ENCODE results near the gene SLC26A1.

SLC26A1 gene

DNA sequence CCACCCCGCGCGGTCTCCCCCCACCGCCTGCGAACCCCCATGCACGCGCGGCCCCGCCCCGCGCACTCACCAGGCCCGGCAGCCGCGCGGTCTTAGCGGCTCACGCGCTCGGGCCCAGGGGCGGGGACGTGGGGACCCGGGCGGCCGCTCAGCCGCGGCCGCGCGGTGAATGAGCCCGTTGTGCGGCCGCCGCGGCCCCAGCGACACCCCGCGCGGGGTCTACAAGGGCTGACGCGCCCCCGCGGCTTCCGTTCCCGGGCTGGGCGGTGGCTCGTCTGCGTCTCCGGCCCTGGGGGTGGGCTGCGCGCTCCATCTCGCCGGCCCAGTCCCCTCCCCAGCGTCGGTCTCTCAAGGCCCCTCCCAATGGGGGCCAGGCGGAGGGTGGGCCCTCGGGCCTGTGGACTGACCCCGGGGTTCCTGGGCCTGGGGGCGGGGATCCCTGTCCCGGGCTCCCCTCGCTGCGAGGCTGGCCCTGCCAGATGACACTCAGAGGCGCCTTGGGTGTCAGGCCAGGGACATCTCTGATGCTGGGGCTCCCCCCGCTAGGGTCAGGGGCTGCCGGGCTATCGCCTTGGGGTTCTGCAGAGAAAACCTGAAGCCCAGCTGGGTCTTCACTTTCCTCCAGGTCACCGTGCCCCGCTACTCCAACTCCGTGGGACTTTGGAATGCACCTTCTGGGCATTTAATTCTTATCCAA, 4.3 kb upstream of the SLC26A1 start:
- TF ChIP-seq, protein P1, sequence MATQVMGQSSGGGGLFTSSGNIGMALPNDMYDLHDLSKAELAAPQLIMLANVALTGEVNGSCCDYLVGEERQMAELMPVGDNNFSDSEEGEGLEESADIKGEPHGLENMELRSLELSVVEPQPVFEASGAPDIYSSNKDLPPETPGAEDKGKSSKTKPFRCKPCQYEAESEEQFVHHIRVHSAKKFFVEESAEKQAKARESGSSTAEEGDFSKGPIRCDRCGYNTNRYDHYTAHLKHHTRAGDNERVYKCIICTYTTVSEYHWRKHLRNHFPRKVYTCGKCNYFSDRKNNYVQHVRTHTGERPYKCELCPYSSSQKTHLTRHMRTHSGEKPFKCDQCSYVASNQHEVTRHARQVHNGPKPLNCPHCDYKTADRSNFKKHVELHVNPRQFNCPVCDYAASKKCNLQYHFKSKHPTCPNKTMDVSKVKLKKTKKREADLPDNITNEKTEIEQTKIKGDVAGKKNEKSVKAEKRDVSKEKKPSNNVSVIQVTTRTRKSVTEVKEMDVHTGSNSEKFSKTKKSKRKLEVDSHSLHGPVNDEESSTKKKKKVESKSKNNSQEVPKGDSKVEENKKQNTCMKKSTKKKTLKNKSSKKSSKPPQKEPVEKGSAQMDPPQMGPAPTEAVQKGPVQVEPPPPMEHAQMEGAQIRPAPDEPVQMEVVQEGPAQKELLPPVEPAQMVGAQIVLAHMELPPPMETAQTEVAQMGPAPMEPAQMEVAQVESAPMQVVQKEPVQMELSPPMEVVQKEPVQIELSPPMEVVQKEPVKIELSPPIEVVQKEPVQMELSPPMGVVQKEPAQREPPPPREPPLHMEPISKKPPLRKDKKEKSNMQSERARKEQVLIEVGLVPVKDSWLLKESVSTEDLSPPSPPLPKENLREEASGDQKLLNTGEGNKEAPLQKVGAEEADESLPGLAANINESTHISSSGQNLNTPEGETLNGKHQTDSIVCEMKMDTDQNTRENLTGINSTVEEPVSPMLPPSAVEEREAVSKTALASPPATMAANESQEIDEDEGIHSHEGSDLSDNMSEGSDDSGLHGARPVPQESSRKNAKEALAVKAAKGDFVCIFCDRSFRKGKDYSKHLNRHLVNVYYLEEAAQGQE (IDR thresholded peaks at IDR 0.05; ENCODE audit: insufficient read depth in 1 of 2, low read depth in 2 of 2, low read length in 2 of 2): no peak

DNA sequence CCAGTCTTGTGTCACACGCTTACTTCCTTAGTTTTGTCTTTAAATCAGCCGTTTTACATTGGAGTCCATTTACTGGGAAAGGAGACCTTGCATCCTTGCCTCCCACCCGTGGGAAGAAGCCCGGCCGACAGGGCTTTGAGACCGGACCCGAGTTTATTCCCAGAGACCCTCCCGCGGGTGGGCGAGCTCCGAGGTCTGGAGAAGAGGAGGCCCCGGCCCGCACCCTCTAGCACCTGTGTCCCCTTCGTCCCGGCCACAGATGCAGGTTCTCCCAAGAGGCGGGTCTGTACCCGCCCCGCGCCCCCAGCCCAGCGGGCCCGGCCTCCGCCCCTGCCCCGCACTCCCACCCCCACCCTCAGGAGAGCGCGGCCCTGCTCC, 3.8 kb upstream of the SLC26A1 start:
- TF ChIP-seq SIN3A (IDR thresholded peaks at IDR 0.05; ENCODE audit: borderline replicate concordance, insufficient read depth, low read length) (no peak), POLR2AphosphoS5 (IDR thresholded peaks at IDR 0.05; ENCODE audit: low read depth, low read length) (no peak), FOXP2 (optimal IDR thresholded peaks at IDR 0.05; ENCODE audit: borderline replicate concordance, extremely low read depth, extremely low read length, insufficient read depth) (no peak), TAF1 (IDR thresholded peaks at IDR 0.05; ENCODE audit: borderline replicate concordance, insufficient read depth, low read length) (no peak)
- TF ChIP-seq, protein P1 (IDR thresholded peaks at IDR 0.05; ENCODE audit: insufficient read depth in 1 of 2, low read depth in 2 of 2, low read length in 2 of 2): no peak

DNA sequence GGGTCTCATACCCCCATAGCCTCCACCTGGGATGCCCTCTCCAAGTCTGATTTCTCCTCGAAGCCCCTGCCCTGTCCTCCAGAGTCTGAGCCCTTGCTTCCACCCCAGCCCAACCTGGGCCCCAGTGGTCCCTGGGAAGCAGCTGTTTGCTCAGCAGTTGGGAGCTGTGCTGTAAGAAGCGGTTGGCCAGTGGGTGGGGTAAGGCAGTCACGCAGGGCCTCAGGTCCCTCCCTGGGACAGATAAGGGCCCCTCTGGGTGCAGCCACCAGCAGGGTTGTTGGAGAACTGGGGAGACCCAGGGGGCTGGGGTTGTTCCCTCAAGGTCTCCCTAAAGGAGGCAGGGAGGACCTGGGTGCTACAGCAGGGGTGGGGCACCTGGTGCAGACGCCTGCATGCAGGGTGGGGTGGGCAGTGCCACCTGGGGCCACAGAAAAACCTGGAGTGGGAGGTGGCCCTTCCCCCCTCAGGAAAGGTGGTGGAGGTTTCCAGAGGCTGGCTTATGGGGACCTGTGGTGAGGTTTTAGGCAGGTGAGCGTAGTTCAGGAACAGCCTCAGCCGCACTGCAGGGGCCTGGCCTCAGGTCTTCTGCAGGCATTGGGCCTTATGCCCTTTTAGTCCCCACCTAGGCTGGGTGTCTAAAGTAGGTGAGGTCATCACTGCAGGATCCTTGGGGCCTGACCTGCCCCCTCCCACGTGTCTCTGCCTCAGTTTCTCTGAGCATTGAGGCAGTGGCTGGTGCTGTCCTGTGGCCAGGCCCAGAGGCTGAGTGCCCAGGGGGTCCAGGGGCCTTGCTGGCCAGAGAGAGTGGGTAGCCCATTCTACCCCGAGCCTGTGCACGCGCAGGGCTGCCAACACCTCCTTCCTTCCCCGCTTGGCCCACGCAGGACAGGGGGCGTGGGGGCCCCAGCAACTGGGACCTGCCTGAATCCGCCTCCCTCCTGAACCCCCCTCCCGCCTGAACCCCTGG, 3.1 kb upstream of the SLC26A1 start:
- no peak for TF ChIP-seq FOXP2 (optimal IDR thresholded peaks at IDR 0.05; ENCODE audit: borderline replicate concordance, extremely low read depth, extremely low read length, insufficient read depth)
- TF ChIP-seq TAF1 (IDR thresholded peaks at IDR 0.05; ENCODE audit: borderline replicate concordance, insufficient read depth, low read length): no peak
- TF ChIP-seq, protein P1 (IDR thresholded peaks at IDR 0.05; ENCODE audit: insufficient read depth in 1 of 2, low read depth in 2 of 2, low read length in 2 of 2): no peak
- no peak for TF ChIP-seq SIN3A (IDR thresholded peaks at IDR 0.05; ENCODE audit: borderline replicate concordance, insufficient read depth, low read length)
- TF ChIP-seq POLR2AphosphoS5 (IDR thresholded peaks at IDR 0.05; ENCODE audit: low read depth, low read length): no peak

DNA sequence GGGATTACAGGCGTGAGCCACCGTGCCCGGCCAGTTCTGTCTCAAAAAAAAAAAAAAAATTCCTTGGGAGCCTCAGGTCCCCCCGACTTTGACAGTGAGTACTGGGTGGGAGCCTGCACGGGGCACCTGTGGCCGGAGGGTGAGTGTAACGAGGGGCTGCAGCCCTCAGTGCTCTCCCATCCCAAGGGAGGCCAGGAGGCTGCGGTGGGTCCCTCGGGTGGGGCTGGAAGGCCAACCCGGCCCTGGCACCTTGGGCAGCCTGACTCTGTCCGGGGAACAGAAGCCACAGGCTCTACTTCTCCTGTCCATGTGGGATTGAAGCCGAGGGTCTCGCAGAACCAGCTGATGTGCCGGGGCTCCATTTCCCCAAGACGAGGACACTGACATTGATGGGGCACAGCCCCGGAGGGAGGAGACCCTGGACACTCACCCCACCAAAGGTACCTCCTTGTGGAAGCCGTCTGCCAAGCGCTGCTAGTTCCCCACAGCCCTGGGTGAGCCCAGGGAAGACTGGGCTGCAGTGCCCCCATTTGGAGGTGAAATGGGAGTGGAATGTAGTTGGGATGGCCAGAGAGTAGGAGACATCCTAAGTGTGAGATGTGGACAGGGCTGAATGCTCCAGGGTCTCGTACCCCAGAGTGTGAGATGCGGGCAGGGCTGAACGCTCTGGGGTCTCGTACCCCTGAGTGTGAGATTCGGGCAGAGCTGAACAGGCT, 2.3 kb upstream of the SLC26A1 start:
- no peak for TF ChIP-seq SIN3A (IDR thresholded peaks at IDR 0.05; ENCODE audit: borderline replicate concordance, insufficient read depth, low read length)
- TF ChIP-seq, protein P1 (IDR thresholded peaks at IDR 0.05; ENCODE audit: insufficient read depth in 1 of 2, low read depth in 2 of 2, low read length in 2 of 2): no peak

All from PFSK-1 (cell line).